Endothelial cell (in vitro differentiated cells): ENCODE results near the gene IRX2. TPM values are rescaled to one million over a fixed set of nuclear protein-coding genes. Genes with fewer than 3 reads are reported as not detected.

Experiments
- DNase-seq: peaks from one replicate; pipeline ENCODE4 v3.0.0; 2021; ENCODE audit warnings: low spot score
- H3K27ac Mint-ChIP-seq: one replicate; pipeline ENCODE4 v1.8.0; 2021; ENCODE audit warnings: mixed read lengths, inconsistent platforms; ENCODE audit not compliant: unreplicated experiment
- H3K27me3 Mint-ChIP-seq: one replicate; pipeline ENCODE4 v1.8.0; 2021; ENCODE audit warnings: mild to moderate bottlenecking, moderate library complexity, mixed read lengths, inconsistent platforms; ENCODE audit not compliant: unreplicated experiment
- H3K36me3 Mint-ChIP-seq: one replicate; pipeline ENCODE4 v1.8.0; 2021; ENCODE audit warnings: mild to moderate bottlenecking, low read depth, mixed read lengths, inconsistent platforms; ENCODE audit not compliant: unreplicated experiment
- H3K4me1 Mint-ChIP-seq: one replicate; pipeline ENCODE4 v1.8.0; 2021; ENCODE audit warnings: mild to moderate bottlenecking, mixed read lengths, inconsistent platforms; ENCODE audit not compliant: unreplicated experiment
- H3K4me3 Mint-ChIP-seq: one replicate; pipeline ENCODE4 v1.8.0; 2021; ENCODE audit warnings: mild to moderate bottlenecking, mixed read lengths, inconsistent platforms; ENCODE audit not compliant: unreplicated experiment
- H3K9me3 Mint-ChIP-seq: one replicate; pipeline ENCODE4 v1.8.0; 2021; ENCODE audit warnings: mixed read lengths, inconsistent platforms; ENCODE audit not compliant: unreplicated experiment
- CTCF ChIP-seq: fragments of 200-600 bp; sonication (generic); IDR thresholded peaks from one replicate; pipeline ENCODE4 v1.5.0; 2021; ENCODE audit warnings: antibody characterized with exemption; ENCODE audit not compliant: unreplicated experiment
- total RNA-seq: library from RNA; stranded (reverse); fragmentation: NEBNext Ultra II Directional; extraction: Animal tissue kit (Norgen Biotek cat#: 25700); gene quantifications from one replicate; pipeline ENCODE4 v1.2.1, GENCODE V29; 2021; ENCODE audit not compliant: unreplicated experiment

IRX2 gene
- total RNA-seq, 1 donor from 2014 or later = 0.72 TPM

- peak; percentile 43 for TF ChIP-seq CTCF
- no peak overlapping the region for H3K27ac Mint-ChIP-seq
- no peak overlapping the region for H3K4me3 Mint-ChIP-seq
- no peaks in the 10 kb centered on the region for H3K4me1 Mint-ChIP-seq
- H3K27me3 Mint-ChIP-seq = no peaks in the 10 kb centered on the region
- no peaks in the 10 kb centered on the region for H3K9me3 Mint-ChIP-seq
- no peak for DNase-seq
- no peaks in the 10 kb centered on the region for H3K36me3 Mint-ChIP-seq
These were observed 40.6 kb downstream of the IRX2 start for GRCh38 chr5:2710910-2711309.

GRCh38 chr5:2709976-2710689, 41.3 kb downstream of the IRX2 start:
- no peak for TF ChIP-seq CTCF
- Mint-ChIP-seq H3K4me1 (no peaks in the 10 kb centered on the region), H3K9me3 (peaks cover 4% of the 10 kb centered on the region), H3K27me3 (peaks cover 4% of the 10 kb centered on the region), H3K4me3 (no peak overlapping the region), H3K27ac (no peak overlapping the region), H3K36me3 (no peaks in the 10 kb centered on the region)
- DNase-seq = no peak

DNA sequence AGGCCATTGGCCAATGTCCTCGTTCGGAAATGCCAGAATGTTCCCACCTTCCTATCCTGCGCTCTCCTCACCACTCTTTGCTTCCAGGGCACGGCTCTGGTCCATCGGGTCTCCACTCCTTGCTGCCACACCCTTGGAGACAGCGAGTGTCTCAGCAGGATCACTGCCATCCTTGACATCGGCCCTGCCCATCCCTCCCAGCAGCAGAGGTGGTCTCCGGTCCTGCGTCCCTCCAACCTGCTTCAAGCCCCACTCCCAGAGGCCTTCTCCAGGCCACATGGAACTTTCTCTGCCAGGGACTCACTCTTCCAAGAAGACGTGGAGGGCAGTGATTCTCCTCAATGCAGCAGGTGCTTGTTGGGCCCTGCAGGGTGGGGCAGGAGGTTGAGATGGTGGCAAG, 42.7 kb downstream of the IRX2 start:
- H3K36me3 Mint-ChIP-seq = no peaks in the 10 kb centered on the region
- no peaks in the 10 kb centered on the region for H3K4me1 Mint-ChIP-seq
- peaks cover 9% of the 10 kb centered on the region for H3K9me3 Mint-ChIP-seq
- DNase-seq = no peak
- no peak overlapping the region for H3K4me3 Mint-ChIP-seq
- no peak overlapping the region for H3K27ac Mint-ChIP-seq
- H3K27me3 Mint-ChIP-seq = peaks cover 7% of the 10 kb centered on the region
- TF ChIP-seq CTCF = no peak

- no peak for TF ChIP-seq CTCF
- Mint-ChIP-seq H3K9me3 (peaks cover 9% of the 10 kb centered on the region), H3K4me3 (no peak overlapping the region), H3K4me1 (no peaks in the 10 kb centered on the region), H3K27me3 (peaks cover 7% of the 10 kb centered on the region), H3K27ac (no peak overlapping the region), H3K36me3 (no peaks in the 10 kb centered on the region)
- no peak for DNase-seq
These were observed 43.3 kb downstream of the IRX2 start for GRCh38 chr5:2708132-2708531.

- Mint-ChIP-seq H3K4me1 (no peaks in the 10 kb centered on the region), H3K36me3 (no peaks in the 10 kb centered on the region), H3K27me3 (peaks cover 7% of the 10 kb centered on the region), H3K4me3 (no peak overlapping the region), H3K27ac (no peak overlapping the region), H3K9me3 (peaks cover 12% of the 10 kb centered on the region)
- TF ChIP-seq CTCF = no peak
- DNase-seq = no peak
These were observed 45.6 kb downstream of the IRX2 start for GRCh38 chr5:2705861-2706260.
